Measurements from ENCODE around the gene ACOX1.

ACOX1 gene

DNA sequence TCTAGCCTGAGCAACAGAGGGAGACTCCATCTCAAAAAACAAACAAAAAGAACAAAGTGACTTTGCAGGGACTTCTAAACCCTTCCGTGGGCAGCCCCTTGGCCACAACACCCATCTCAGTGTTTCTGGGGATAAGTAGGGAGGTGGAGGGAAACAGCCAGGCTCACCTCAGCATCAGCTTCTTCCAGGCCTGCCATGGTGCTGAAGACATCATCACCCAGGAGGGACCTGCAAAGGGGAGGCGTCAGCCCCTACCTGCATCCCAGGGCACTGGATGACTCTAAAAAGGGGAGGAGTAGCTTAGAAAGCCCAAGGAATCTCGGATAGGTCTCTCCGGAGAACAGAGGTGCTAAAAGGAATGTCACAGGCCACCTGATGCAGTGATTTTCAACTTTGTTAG is 47.9 kb downstream of the ACOX1 start:
- DNase-seq: no peak

DNA sequence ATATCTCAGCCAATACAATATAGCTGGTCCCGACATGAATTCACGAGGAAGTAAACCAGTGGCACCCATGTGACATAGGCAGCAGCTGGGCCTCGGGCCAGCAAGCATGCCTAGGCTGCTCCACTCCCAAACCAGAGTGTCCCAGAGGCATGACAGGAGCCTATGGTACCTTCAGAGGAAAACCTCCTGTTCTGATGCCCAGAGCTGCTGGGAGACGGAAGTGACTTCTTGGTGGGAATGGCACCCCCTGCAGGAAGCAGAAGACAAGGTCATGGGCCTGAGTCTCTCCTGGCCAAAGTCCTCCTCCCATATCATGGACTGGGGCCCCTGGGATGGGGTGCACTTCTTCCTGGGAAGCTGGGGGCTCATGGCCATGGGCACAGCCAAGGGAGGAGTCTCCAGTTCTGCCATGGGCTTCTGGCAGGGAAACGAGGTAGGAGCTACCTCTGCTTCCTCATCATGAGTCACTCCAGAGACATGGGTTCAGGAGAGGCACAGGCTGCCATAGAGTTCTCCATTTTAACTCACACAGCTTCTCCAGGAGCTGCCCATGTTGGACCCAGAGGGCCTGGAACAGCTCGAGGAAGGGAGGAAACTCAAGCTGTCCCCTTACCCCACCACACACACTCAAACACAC is 51.6 kb downstream of the ACOX1 start:
- DNase-seq: no peak

DNA sequence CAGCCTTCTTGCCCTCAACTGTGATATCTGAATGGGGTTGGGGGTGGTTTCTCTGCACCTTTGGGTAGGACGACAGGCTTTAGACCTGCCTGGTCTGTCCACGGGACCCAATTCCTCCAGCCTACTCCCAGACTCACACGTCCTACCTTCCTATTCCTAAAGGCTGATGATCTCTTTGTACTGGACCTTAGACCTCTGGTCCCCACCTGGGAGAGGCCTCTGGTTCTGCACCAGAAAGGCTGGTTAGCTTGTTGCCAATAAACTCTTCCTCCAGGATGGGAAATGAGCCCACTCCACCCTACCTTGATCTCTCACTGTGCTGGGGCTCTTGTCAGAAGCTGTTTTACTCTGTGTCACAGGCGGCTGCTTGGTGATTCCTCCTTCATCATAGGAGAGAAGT is 52.5 kb downstream of the ACOX1 start:
- no peak for DNase-seq

DNA sequence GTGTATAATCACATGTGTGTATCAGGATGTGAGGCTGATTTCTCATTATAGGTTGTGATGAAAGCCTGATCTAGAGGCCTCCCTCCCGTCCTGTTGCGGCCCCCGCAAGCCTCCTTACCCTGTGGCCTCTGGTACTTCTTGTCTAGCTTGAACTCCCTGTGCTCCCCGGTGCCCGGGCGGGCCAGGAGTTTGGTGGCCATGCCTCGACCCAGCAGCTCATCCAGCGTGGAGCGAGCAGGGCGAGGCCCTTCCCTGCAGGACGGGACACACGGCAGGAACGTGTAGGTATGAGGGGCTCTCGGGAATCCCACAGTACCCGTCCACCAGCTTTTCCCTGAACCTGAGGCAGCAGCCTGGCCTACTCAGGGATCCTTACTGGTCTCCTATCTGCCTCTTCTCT is 53.1 kb downstream of the ACOX1 start:
- no peak for DNase-seq

DNA sequence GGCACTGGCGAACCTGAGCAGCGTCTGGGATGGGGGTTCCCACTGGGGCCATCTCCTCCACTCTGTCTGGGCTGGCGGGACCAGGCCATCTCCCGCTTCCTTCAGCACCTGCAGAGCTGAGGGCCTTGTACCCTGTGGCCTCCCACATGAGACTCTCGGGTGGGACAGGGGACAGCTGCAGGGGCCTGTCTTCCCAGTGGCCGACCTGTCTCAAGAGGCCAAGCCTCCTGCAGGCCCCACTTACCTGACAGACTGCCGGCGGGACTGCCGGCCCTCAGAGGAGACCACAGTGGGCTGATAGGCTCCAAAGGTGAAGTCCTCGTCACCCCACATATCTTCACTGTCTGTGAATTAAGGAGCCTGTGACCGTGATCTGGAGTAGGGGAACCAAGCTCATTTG is 53.9 kb downstream of the ACOX1 start:
- DNase-seq: no peak

DNA sequence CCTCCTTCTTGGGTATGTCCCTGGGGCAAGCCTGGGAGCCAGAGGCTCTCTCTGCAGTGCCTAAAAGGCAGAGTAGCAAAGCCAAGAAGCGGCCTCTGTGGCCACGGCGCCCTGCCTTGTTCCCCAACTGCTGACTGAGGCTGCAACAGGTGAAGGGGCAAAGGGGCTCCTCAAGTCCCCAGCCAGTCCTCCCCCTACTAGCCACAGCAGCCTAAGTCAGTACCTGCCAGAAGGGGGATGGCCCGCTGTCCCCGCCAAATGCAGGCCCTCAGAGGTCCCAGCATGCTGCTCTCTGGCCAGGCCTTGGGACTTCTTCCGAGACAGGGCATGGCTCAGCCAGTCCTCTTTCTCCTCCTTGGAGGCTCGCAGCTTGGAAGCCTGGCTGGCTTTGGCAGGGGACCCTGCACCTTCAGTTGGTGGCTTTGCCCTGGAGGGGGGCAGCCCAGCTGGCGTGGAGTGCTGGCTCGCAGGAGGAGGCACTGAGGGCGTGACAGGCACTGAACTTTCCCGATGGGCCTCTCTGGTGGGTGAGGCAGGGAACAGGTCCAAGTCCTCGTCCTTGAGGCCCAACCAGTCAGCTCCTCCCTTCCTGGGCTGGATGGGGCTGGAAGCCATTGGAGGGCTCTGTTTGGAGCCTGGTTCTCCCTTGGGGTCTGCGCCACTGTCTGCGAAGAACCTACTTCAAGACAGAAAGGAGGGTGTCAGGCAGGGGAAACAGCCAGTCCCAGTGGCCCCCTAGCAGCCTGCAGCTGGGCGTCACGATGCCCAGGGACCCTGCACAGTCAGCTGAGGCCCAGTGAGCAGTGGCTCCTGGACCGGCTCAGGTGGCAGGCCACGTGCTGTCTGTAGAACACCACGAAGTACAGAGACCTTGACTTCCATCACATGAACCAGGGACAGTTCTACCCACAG is 55.7 kb downstream of the ACOX1 start:
- no peak for DNase-seq

DNA sequence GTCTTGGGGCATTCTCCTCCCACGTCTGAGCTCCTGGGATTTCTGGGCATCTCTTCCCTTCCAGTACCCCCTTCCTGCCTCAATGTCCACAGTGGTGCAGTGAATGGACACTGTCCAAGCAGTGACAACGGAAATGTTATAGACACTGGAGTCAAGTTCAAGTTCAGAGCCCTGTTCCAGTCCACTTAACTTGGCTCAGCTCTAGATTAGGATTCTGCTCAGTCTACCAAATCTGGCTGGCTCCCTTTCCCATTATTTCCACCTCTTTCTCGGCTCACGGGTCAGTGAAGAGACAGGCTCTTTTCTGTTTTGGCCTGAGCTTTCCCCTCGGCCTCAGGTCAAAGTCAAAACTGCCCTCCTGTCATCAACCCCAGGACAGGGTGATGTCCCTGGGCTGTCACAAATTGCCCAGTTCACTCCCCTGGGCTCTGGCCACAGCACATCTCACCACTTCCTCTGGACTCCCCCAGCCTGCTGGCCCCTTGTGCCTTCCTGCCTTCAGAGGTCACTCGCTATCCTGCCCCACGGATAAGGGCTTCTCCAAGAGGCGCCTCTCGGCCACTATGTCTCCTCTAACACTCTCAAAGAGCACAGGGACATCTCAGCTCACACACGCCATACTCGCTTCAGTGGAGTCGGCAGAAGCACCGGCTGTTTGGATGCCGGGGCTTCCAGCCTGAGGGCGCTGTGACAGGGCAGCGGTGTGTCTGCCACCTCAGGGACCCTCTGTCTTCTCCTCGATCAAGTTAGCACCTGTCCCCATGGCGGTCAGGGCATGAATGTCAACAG is 56.6 kb downstream of the ACOX1 start:
- no peak for DNase-seq

DNA sequence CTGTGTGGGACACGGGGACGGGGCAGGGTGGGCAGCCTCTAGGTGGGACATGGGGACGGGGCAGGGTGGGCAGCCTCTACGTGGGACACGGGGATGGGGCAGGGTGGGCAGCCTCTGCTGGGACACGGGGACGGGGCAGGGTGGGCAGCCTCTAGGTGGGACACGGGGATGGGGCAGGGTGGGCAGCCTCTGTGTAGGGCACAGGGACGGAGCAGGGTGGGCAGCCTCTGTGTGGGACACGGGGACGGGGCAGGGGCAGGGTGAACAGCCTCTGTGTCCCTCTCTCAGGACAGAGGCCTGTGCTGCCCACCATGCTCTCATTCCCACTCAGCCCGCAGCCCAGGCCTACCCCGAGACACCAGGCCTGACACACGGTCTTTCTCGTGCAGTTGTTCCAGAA is 57.4 kb downstream of the ACOX1 start:
- DNase-seq: no peak

DNA sequence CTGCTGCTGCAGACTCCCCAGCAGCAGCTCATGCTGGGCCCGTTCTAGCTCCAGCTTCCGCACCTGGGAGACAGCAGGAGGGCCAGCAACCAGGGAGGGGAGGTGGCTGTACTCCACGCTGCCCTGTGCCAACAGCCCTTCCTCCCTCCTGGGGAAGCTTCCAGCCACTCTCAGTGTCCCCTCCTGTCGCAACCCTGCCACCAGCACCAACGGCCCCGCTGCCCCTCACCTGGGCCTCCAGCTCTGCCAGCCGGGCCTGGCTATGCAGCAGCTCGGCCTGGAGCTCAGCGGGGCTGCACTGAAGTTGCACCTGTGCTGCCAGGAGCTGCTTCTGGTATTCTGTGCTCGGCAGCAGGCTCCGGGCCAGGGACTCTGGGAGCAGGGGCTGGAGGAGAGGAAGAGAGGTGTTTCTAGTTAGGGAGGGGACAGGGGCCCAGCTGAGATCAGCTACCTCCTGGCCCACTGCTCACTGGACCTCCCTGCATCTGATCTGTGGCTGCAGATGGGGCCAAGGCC is 58.9 kb downstream of the ACOX1 start:
- no peak for DNase-seq

DNA sequence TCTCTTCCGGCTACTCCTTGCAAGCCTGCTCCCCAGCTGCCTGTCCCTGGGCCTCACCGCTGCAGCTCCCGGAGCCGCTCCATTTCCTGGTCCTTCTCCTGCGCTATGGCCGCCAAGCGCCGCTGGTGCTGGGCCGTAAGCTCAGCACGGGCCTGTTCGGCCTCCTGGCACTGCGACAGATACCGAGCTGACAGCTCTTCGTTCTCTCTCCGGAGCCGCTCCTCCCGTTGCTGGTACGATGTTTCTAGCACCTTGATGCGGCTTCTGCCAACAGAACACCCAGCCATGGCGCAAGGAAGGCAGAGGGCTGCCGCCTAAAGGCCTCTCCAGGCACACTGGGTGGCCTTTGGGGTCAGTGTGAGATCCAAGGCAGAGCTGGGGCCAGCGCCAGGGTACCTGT is 59.4 kb downstream of the ACOX1 start:
- DNase-seq: no peak

DNA sequence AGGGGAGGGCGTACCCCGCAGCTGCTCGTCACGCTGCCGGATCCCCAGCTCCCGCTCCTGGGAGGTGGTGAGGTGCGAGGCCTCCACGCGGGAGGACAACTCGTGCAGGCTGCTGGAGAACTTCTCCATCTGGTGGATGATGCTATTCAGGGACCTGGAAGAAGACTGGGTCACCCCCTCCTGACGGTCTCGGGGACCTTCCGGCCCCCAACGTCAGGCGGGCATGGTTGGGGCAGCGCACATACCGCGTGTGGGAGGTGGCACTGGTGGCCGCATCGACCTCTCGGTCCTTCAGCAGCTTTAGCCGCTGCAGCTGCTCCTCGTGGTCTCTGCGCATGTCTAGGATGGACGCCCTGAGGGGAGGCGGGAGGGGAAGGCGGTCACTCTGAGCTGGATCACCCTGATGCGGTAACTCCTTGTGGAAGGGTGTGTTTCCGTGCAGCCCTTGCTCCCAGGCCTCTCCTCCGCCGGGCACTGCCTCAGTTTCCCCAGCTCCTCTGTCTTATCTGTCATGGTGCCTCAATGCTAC is 61.0 kb downstream of the ACOX1 start:
- DNase-seq: no peak

DNA sequence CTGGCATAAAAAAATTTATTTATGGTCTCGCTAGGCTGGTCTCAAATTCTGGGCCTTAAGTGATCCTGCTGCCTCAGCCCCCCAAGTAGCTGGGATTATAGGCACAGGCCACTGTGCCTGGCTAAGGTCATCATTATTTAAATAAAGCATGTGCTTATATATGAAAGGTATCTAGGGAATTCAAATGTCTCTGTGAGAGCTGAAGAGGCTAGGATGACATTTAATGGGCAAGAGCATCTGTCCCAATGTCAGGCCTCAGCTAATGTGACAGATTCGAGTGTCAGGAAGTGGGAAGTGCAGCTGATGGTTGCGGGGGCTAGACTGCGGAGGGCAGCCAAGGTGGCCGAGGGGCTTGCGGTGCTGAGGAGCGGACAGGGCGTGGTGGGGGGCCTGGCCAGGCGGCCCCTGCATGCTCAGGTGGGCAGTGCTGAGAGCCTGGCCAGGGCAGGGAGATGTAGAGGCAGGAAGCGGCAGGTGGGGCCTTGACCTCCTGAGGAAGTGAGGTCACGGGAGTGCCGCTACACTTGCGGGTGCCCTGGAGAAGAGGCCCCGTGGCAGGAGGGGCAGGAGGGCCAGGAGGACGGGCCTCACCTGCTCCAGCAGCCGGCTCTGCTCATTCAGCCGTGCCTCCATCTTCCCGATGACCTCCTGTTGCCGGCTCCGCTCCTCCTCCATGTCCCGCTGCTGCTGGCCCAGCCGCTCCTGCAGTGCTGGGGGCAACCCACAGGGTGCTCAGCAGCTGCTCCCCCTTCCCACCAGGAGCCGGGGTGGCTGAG is 61.6 kb downstream of the ACOX1 start:
- no peak for DNase-seq

DNA sequence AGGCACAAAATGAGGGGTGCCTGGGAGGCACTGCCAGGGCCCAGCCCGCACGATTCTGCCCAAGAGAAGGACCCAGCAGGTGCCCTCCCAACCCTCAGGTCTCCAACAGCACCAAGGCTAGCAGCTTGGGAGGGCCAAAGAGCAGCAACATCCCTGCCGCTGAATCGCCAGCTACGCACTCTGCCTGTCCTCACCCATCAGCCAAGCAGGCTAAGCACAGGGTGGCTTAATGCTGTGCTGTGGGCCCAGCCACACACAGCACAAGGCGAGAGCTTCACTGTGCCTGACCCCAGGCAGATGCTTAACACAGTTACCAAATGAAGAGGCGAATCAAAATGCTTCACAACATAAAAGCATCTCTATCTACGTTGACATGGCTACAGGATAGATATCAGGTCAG is 63.7 kb downstream of the ACOX1 start:
- no peak for DNase-seq

DNA sequence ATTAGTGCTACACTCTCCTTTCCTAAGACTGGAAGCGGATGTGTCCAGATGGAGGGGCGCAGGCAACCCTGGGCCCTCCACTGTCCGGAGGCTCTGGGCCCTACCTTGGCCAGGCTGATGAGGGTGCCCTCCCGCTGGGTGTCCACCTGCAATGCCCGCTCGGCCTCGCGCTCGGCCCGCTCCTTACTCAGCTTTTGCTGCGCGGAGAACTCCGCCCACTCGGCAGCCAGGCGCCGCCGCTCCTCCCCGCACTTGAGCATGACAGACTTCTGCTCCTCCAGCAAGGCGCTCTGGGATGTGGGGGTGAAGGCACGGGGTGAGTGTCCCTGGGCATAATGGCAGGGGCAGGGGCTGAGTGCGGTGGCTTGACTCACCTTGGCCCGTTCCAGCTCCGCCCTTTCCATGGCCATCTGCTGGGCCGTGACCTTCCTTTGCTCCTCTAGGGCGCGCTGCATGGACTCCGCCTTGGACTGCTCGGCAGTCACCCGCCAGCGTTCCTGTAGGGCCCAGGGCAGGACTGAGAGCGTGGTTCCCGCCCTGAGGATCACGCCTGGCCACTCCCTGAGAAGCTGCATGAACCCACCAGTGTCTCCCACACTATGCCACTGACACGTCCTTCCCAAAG is 64.2 kb downstream of the ACOX1 start:
- no peak for DNase-seq

DNA sequence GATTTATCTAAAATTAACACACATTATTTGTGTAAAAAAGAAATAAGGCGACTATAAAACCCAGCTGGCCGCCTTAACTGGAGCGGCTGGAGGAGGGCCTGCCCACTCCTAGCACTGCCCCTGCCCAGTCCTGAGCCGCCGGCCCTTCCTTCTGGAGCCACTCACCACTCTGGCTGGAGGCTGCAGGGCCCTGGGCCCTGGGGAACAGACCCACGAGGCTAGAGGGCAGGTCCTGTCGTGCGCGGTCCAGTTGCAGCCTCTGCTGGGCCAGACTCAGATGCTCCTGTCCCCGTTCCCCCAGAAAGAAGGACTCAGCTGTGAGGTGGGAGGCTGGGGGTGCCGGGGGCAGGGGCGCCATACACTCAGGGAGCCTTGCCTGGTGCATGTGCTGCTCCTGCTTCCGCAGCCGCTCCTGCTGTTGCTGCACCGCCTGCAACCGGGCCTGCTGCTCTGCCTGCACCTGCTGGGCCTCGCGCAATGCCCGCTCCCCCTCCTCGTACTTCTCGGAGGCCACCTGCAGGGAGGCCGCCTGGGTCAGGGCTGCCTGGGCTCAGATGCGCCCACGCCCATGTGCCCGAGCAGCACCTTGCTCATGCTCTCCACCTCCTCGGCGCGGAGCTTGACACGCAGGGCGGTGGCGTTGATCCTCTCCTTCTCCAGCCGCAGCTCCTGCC is 65.3 kb downstream of the ACOX1 start:
- no peak for DNase-seq

DNA sequence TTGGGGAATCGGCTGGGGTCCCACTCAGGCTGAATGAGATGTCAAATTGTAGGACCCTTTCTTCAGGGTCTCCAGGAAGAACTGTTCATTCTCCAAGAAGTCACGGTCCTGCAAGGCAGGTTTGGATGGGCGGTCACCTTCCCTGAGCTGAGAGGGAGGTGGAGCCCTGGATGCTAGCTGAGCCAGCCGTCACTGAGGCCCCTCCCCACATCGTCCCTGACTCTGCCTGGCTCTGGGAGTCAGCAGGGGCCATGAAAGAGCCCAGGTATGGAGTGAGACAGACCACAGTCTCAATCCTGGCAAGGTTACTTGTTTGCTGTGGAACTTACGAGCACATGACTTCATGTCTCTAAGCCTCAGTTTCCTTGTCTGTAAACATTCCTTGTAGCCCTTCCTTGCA is 68.3 kb downstream of the ACOX1 start:
- DNase-seq: no peak

DNA sequence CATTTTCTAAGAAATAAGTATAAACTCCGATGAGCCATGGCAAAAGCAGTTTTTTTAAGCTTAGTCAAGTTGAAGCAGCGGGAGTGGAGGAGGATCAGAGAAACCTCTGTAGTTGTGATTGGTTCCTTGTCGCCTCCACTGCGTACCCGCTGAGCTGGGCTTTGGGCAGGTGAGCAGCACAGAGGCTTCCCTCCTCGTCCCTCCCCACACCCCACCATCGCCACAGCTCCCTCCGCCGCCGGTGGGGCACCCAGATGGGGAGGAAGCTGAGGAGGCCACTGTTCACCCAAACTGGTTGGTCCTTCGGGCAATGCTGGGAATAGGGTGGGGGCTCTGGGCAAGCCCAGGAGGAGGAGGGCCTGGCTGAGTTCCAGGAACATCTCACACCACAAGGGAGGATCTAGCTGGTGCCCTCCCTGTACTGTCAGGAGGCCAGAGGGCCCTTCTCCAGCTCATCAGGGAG is 69.1 kb downstream of the ACOX1 start:
- no peak for DNase-seq

DNA sequence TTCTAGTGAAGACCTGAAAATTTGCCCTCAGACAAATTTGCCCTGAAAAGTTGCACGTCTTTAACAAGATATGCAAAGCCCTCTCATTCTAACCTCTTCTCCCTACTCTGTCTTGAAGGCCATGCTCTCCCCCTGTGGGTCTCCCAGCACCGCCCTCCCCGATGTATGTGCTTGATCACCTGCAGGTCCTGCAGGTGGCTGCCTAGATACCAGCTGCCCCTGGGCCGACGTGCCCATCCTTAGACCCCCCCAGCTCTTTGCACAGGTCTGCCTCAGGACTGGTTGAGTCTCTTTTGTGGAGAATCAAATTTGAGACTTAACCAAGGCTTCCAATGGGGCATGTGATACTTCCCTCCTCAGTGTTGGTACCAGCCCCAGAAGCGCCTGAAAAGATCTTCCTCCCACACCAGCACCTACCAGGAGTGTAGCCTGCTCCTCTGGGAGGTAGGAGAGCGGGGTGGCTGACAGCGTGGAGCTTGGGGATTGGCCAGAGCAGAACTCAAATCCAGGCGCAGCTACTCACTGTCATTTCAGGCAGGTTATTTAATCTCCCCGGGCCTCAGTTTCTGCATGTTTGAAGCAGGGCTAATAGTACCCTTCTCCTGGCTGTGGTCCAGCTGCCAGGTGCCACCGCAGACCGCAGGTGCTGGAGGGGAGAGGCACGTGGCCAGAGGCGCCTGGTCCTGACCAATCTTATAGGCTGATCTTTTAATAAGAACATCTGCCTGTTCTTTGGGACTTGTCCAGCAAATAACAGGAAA is 69.7 kb downstream of the ACOX1 start:
- DNase-seq: no peak

DNA sequence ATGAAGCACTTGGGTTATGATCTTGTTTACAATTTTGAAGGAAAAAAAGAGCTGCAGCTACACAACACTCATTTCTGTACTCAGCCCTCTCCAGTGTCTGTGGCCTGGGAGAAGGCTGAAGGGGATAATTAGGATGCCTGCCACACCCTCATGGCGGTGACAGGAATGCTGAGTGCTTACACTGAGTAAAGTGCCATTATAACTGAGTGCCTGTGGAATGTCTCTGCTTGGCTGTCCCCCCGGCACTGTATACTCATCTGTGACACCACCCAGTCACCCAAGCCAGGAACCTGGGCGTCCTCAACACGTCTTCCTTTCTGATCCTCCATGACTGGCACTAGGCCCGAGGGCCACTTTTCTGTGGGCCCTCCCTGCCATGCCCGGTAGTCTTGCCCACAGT is 70.8 kb downstream of the ACOX1 start:
- no peak for DNase-seq

DNA sequence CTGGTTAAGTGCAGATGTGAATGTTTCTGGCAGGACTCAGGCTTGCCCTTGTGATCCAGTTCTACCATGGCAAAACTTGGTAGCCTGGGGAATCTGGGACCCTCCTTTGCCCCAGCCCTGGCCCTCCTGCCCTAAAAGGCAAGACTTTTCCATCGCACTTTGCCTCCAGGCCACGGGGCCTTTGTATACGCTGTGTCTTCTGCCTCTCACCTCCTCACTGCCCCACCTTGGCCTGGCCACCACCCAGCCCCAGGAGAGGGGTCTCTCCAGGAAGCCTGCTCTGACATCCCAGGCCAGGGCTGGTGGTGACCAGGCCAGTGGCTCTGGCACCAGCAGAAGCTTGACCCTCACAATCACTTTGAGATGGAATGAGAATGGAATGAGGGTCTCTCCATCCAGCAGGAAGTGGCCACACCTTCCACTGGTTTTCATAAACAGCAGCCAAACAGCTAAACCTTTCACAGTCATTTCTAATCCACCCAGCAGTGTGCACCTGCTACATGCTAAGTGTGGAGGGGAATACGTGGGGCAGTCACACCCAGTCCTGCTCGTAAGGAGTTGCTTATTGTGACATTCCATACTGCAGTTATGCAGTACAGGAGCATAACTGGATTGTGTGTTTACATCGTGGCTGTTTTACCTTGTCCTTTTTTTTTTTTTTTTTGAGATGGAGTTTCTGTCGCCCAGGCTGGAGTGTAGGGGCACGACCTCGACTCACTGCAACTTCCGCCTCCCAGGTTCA is 72.7 kb downstream of the ACOX1 start:
- no peak for DNase-seq

Data from hippocampal formation (tissue), 2 donors.